ENCODE data around the gene LPP. TPM values are rescaled to one million over a fixed set of nuclear protein-coding genes. Genes with fewer than 3 reads are reported as not detected.

Gene LPP
- total RNA-seq, 4 donors from 2014 or later = 45.9 to 81.1 (median 63.0) TPM

GRCh38 chr3:188220097-188220788 lies 66.3 kb downstream of the LPP start:
- H3K4me3 ChIP-seq (ENCODE audit: low read depth, poor library complexity, severe bottlenecking) = no peak overlapping the region
- TF ChIP-seq CTCF (IDR thresholded peaks at IDR 0.05) (no peak), POLR2A (IDR thresholded peaks at IDR 0.05) (no peak)
- intact Hi-C loops (cut with DNase I; ENCODE audit: low total_unique reads) = no loop called here
- 91 to 98% methylated on average over 6 of the region's 6 CpGs for WGBS, 2 donors
- DNase-seq (ENCODE audit: low spot score in 2 of 2) = no peak

- 78 to 79% methylated on average over 11 of the region's 11 CpGs for WGBS, 2 donors
- H3K4me3 ChIP-seq (ENCODE audit: low read depth, poor library complexity, severe bottlenecking) = no peak overlapping the region
- no peak for TF ChIP-seq CTCF (IDR thresholded peaks at IDR 0.05)
- no peak for TF ChIP-seq POLR2A (IDR thresholded peaks at IDR 0.05)
- peak; percentile 86 to 94 for DNase-seq (ENCODE audit: low spot score in 2 of 2)
- intact Hi-C loops (cut with DNase I; ENCODE audit: low total_unique reads) = no loop called here
Measured at GRCh38 chr3:188220988-188221818, 67.2 kb downstream of the LPP start.

GRCh38 chr3:188223936-188224335 lies 70.0 kb downstream of the LPP start:
- 89 to 95% methylated on average over 3 of the region's 3 CpGs for WGBS, 2 donors
- intact Hi-C loops (cut with DNase I; ENCODE audit: low total_unique reads) = no loop called here
- DNase-seq (ENCODE audit: low spot score in 2 of 2) = no peak
- TF ChIP-seq POLR2A (IDR thresholded peaks at IDR 0.05) (no peak), CTCF (IDR thresholded peaks at IDR 0.05) (no peak)
- no peak overlapping the region for H3K4me3 ChIP-seq (ENCODE audit: low read depth, poor library complexity, severe bottlenecking)

GRCh38 chr3:188227442-188227841 lies 73.5 kb downstream of the LPP start:
- TF ChIP-seq POLR2A (IDR thresholded peaks at IDR 0.05) = no peak
- no peak for TF ChIP-seq CTCF (IDR thresholded peaks at IDR 0.05)
- DNase-seq (ENCODE audit: low spot score in 2 of 2) = no peak
- 97 to 100% methylated on average over 3 of the region's 3 CpGs for WGBS, 2 donors
- no peak overlapping the region for H3K4me3 ChIP-seq (ENCODE audit: low read depth, poor library complexity, severe bottlenecking)
- intact Hi-C loops (cut with DNase I; ENCODE audit: low total_unique reads) = no loop called here

- no peak for DNase-seq (ENCODE audit: low spot score in 2 of 2)
Measured at GRCh38 chr3:188229177-188229576, 75.2 kb downstream of the LPP start.

More at GRCh38 chr3:188229177-188229576, 75.2 kb downstream of the LPP start:
- 83 to 86% methylated on average over 7 of the region's 7 CpGs for WGBS, 2 donors
- TF ChIP-seq POLR2A (IDR thresholded peaks at IDR 0.05) (no peak), CTCF (IDR thresholded peaks at IDR 0.05) (no peak)
- no peak overlapping the region for H3K4me3 ChIP-seq (ENCODE audit: low read depth, poor library complexity, severe bottlenecking)
- intact Hi-C loops (cut with DNase I; ENCODE audit: low total_unique reads) = no loop called here
